ENCODE measurements around the gene U2AF1L4.

Gene U2AF1L4

GRCh38 chr19:35746531-35746930 is 1.3 kb upstream of the U2AF1L4 start:
- TF ChIP-seq CEBPB (IDR thresholded peaks at IDR 0.05) (no peak), ZBTB7A (IDR thresholded peaks at IDR 0.05; ENCODE audit: low read depth) (no peak), EP300 (IDR thresholded peaks at IDR 0.05; ENCODE audit: borderline replicate concordance) (no peak), TEAD4 (IDR thresholded peaks at IDR 0.05) (no peak), REST (IDR thresholded peaks at IDR 0.05; ENCODE audit: low read depth) (no peak), CREB1 (IDR thresholded peaks at IDR 0.05; ENCODE audit: low read depth) (no peak), RAD21 (IDR thresholded peaks at IDR 0.05; ENCODE audit: low read depth) (no peak), YY1 (IDR thresholded peaks at IDR 0.05; ENCODE audit: low read depth) (no peak), NFIC (IDR thresholded peaks at IDR 0.05) (no peak)

- TF ChIP-seq USF1 (IDR thresholded peaks at IDR 0.05), result no peak
- no peak for TF ChIP-seq YY1 (IDR thresholded peaks at IDR 0.05; ENCODE audit: low read depth)
- no peak for TF ChIP-seq RAD21 (IDR thresholded peaks at IDR 0.05; ENCODE audit: low read depth)
- TF ChIP-seq TAF1 (IDR thresholded peaks at IDR 0.05; ENCODE audit: low read depth), result no peak
- TF ChIP-seq EGR1 (IDR thresholded peaks at IDR 0.05), result no peak
- TF ChIP-seq NFIC (IDR thresholded peaks at IDR 0.05), result no peak
- TF ChIP-seq FOXM1 (IDR thresholded peaks at IDR 0.05; ENCODE audit: borderline replicate concordance, low read depth), result no peak
- no peak for TF ChIP-seq TEAD4 (IDR thresholded peaks at IDR 0.05)
- no peak for TF ChIP-seq REST (IDR thresholded peaks at IDR 0.05; ENCODE audit: low read depth)
- TF ChIP-seq EP300 (IDR thresholded peaks at IDR 0.05; ENCODE audit: borderline replicate concordance), result no peak
- TF ChIP-seq ZBTB7A (IDR thresholded peaks at IDR 0.05; ENCODE audit: low read depth), result no peak
- TF ChIP-seq TCF12 (IDR thresholded peaks at IDR 0.05; ENCODE audit: low read depth), result no peak
- TF ChIP-seq MAX (IDR thresholded peaks at IDR 0.05), result no peak
- no peak for TF ChIP-seq CREB1 (IDR thresholded peaks at IDR 0.05; ENCODE audit: low read depth)
- no peak for TF ChIP-seq CEBPB (IDR thresholded peaks at IDR 0.05)
Measured at GRCh38 chr19:35746087-35746462, 857 bp upstream of the U2AF1L4 start.

- TF ChIP-seq MAX (IDR thresholded peaks at IDR 0.05) (peak; percentile 85), CREB1 (IDR thresholded peaks at IDR 0.05; ENCODE audit: low read depth) (no peak; the same call in 1 of the 2 replicates)
Measured at GRCh38 chr19:35744430-35745327, 539 bp downstream of the U2AF1L4 start.

- no peak for TF ChIP-seq REST (IDR thresholded peaks at IDR 0.05; ENCODE audit: low read depth)
- no peak for TF ChIP-seq USF1 (IDR thresholded peaks at IDR 0.05)
- TF ChIP-seq ZBTB7A (IDR thresholded peaks at IDR 0.05; ENCODE audit: low read depth), result no peak
- TF ChIP-seq NFIC (IDR thresholded peaks at IDR 0.05), result no peak
- no peak for TF ChIP-seq TEAD4 (IDR thresholded peaks at IDR 0.05)
- TF ChIP-seq EP300 (IDR thresholded peaks at IDR 0.05; ENCODE audit: borderline replicate concordance), result no peak
- no peak for TF ChIP-seq FOXM1 (IDR thresholded peaks at IDR 0.05; ENCODE audit: borderline replicate concordance, low read depth)
- no peak for TF ChIP-seq RAD21 (IDR thresholded peaks at IDR 0.05; ENCODE audit: low read depth)
- no peak for TF ChIP-seq YY1 (IDR thresholded peaks at IDR 0.05; ENCODE audit: low read depth)
- no peak for TF ChIP-seq TAF1 (IDR thresholded peaks at IDR 0.05; ENCODE audit: low read depth)
- no peak for TF ChIP-seq EGR1 (IDR thresholded peaks at IDR 0.05)
- TF ChIP-seq MAX (IDR thresholded peaks at IDR 0.05), result no peak
- no peak for TF ChIP-seq TCF12 (IDR thresholded peaks at IDR 0.05; ENCODE audit: low read depth)
- no peak for TF ChIP-seq CREB1 (IDR thresholded peaks at IDR 0.05; ENCODE audit: low read depth)
Measured at GRCh38 chr19:35743640-35744429, 1.4 kb downstream of the U2AF1L4 start.
